ENCODE measurements around the gene ZBP1. TPM values are rescaled to one million over a fixed set of nuclear protein-coding genes. Genes with fewer than 3 reads are reported as not detected.

ZBP1 gene
- total RNA-seq, result 1 to 10 TPM in 2 of 9 donors, under 1 TPM in 2, not detected in 5; 0.21 to 1.7 (median 0.90) TPM
- polyA plus RNA-seq, result under 1 TPM in 1 of 2 donors, not detected in 1; 0.15 TPM
- long read RNA-seq, donor 1, result 0 reads
- long read RNA-seq, donor 2, result 0 reads
- long read RNA-seq, donor 3, result 0 reads

- peak in 1 of 4 donors; percentile 16 for ATAC-seq
- H3K4me3 ChIP-seq, result peak within 1 kb of the TSS in 4 of 12 donors; percentile 9 to 53 (median 26)
- TF ChIP-seq CTCF (IDR thresholded peaks at IDR 0.05) (no peak), POLR2A (IDR thresholded peaks at IDR 0.05) (no peak)
- no peaks in the 10 kb centered on the region for H3K36me3 ChIP-seq
- H3K27ac ChIP-seq, result peak within 1 kb of the TSS in 3 of 12 donors; percentile 15 to 84 (median 37)
- 63 to 73% (median 70%) methylated on average over 18 of the region's 18 CpGs for WGBS, 4 donors
- peak in 1 of 5 donors; percentile 23 for DNase-seq
- intact Hi-C loops (cut with DNase I), result loop anchor here in 1 of 10 donors (10.0 kb wide), 1 partner anchor 564 kb away; no protein-coding TSS in a partner anchor
- H3K9me3 ChIP-seq, result peaks cover 0 to 14% (median 4%) of the 10 kb centered on the region in 12 donors
- H3K4me1 ChIP-seq, result peaks cover 0 to 39% (median 0%) of the 10 kb centered on the region in 12 donors
- H3K27me3 ChIP-seq, result peaks cover 0 to 21% (median 0%) of the 10 kb centered on the region in 9 donors
Observed at GRCh38 chr20:57620274-57620990, at the start of gene ZBP1. ZBP1 (minus strand) TSS chr20:57620426; CDS start chr20:57620295, 131 bp downstream.

- intact Hi-C loops (cut with DNase I), result loop anchor here in 1 of 10 donors (5.0 kb wide), 1 partner anchor 38 kb away; no protein-coding TSS in a partner anchor
- H3K4me1 ChIP-seq, result peaks cover 0 to 50% (median 19%) of the 10 kb centered on the region in 12 donors
- no peak overlapping the region for H3K27ac ChIP-seq
- TF ChIP-seq CTCF (IDR thresholded peaks at IDR 0.05) (no peak), POLR2A (IDR thresholded peaks at IDR 0.05) (no peak)
- H3K36me3 ChIP-seq, result no peaks in the 10 kb centered on the region
- no peak overlapping the region for H3K4me3 ChIP-seq
- WGBS, 4 donors, result 90 to 93% (median 92%) methylated on average over 8 of the region's 8 CpGs
- no peaks in the 10 kb centered on the region for H3K27me3 ChIP-seq
- DNase-seq (no peak), ATAC-seq (no peak)
- no peaks in the 10 kb centered on the region for H3K9me3 ChIP-seq
Observed at GRCh38 chr20:57669632-57670031, 49.4 kb upstream of the ZBP1 start.

GRCh38 chr20:57667924-57668782 is 47.9 kb upstream of the ZBP1 start:
- H3K27ac ChIP-seq, result peak overlapping the region in 1 of 12 donors; percentile 16
- no peak overlapping the region for H3K4me3 ChIP-seq
- no peaks in the 10 kb centered on the region for H3K9me3 ChIP-seq
- no peak for ATAC-seq
- intact Hi-C loops (cut with DNase I), result no loop called here
- peak in 1 of 5 donors; percentile 25 for DNase-seq
- TF ChIP-seq CTCF (IDR thresholded peaks at IDR 0.05) (no peak), POLR2A (IDR thresholded peaks at IDR 0.05) (no peak)
- 81 to 94% (median 83%) methylated on average over 12 to 18 of the region's 18 CpGs for WGBS, 4 donors
- peaks cover 0 to 44% (median 20%) of the 10 kb centered on the region in 12 donors for H3K4me1 ChIP-seq
- no peaks in the 10 kb centered on the region for H3K27me3 ChIP-seq
- H3K36me3 ChIP-seq, result no peaks in the 10 kb centered on the region
